Stimulated activated CD4-positive, alpha-beta T cell treated with anti-CD3 and anti-CD28 coated beads, TNF-alpha, amount 100 ng/mL, for 48 hours (primary cell): ENCODE measurements around the gene KMT2A.
"Not testable (repeated sequence)": the region's sequence is repeated elsewhere in the genome, so short reads cannot be mapped to it uniquely, and the experiment has no call there.

Experiments
- DNase-seq, 3 donors: peaks; one replicate each; pipeline ENCODE4 v3.0.0-alpha.2; 2020; ENCODE audit warnings: low read depth in 3 of 3

Gene KMT2A

DNA sequence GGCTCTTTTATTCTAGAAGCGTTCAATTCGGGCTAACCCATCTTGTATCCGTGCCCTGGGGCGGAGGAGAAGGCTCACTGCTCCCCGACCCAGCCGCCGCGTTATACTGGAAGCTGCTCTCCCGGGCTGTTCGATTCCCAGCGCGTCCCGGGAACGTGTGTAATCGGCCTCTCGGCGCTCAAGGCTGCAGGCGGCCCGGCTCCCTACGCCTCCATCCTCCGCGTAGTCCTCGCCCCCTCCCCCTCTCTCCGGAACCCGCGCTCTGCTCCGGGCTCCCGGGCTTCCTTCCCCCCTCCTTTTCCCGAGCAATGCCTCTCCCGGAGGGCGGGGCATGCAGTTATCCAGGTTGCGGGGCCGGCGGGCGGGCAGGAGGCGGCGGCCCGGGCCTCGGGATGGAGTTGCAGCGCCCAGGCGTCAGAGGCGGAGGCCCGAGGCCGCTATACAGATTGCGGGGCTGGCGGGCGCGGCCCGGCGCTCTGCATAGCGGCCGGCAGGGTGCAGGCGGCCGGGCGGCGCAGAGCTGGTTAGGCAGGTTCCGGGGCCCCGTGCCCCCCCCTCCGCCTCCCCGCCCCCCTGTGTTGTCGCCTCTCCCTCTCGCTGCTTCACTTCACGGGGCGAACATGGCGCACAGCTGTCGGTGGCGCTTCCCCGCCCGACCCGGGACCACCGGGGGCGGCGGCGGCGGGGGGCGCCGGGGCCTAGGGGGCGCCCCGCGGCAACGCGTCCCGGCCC is at the start of gene KMT2A:
Gene KMT2A, plus strand, starts transcription at position 600 of the 732 bp plus-strand sequence. Its CDS starts 21 bp downstream, at position 621.
- DNase-seq = peak; percentile 87 to 96 (median 89)

- DNase-seq = no peak
Measured at GRCh38 chr11:118396097-118396501, 40.2 kb upstream of the KMT2A start.

GRCh38 chr11:118397448-118397847 is 38.8 kb upstream of the KMT2A start:
- DNase-seq = no peak

- no peak for DNase-seq
Measured at GRCh38 chr11:118398791-118399559, 37.3 kb upstream of the KMT2A start.

DNA sequence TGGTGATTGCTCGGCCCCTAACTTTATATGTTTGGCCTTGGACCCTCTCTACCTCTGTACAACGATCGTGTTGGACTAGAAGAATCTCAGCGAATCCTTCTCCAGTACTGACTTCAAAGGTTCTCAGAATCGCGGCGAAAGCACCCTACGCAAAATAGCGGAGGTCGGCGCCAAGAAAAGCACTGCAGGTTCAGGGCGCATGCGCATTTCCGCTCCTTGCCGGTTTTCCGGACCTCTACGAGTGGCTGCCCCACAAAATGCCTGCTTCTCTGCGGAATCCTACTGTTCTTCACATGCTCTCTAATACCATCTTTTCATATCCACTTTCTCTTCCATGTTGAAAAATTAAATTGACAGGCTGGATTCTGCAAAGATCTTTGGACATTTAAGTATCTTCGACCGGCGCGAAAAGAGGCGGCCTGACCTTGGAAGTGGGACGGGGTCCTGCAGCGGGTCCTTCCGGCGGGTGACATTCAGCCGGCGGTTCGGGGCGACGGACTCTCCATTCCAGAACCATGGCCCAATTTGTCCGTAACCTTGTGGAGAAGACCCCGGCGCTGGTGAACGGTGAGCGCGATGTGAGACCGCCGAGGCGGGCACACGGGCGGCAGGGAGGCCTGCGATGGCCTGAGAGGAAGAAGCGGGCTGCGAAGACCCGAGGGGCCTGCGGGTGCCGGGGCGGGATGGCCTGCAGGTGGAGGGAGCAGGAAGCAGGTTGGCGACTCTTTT is 35.0 kb upstream of the KMT2A start, which contains the start of gene ATP5MG:
Gene ATP5MG, plus strand, starts transcription at position 456 of the 729 bp plus-strand sequence. Its CDS starts 60 bp downstream, at position 516.
- peak; percentile 87 to 90 (median 87) for DNase-seq

DNA sequence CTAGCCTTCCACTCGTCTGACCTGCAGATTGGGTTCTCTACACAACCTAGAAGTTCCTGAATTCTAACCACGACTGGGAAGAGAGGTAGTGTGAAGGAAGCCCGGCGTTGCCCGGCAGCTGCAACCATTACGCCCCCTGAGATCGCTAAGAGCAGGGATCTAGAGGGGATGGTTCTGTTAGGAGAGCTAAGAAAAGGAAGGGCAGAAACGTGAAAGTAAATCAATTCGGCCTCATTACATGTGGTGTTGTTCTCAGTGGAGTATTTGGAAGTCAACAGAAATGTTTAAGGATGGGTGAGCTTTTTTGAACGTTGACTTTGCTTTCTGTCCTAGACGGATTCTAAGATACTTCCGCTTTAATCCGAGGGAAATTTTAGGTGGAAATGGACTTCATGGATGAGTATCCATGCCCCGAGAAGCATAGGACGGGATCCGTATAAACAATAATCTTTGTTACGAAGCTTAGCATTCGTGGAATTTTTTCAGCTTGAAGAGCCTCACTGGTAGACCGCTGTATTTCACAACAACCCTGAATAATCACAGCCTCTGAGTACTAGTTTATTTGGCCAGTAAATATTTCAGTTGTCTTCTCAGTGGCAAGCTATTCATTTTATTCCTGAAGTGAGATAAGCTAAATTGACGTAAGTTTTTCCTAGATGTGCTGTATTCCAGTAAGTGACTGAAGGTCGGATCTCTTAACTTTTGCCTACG is 34.3 kb upstream of the KMT2A start:
- no peak for DNase-seq

DNA sequence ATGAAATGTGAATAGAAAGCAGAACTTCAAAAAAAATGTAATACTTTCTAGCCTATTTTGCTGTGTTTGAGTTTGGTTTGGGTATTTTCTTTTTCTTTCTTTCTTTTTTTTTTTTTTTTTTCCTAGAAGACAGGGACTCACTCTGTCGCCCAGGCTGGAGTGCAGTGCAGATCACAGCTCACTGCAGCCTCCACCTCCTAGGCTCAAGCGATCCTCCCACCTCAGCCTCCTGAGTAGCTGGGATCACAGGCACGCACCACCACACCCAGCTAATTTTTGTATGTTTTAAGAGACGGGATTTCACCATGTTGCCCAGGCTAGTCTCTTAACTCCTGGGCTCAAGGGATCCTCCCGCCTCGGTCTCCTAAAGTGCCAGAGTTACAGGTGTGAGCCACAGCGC is 33.7 kb upstream of the KMT2A start:
- DNase-seq = not testable (repeated sequence)

- no peak for DNase-seq
Measured at GRCh38 chr11:118406599-118407166, 29.6 kb upstream of the KMT2A start.

- DNase-seq = no peak
Measured at GRCh38 chr11:118410055-118410745, 26.1 kb upstream of the KMT2A start.

GRCh38 chr11:118411530-118411929 is 24.8 kb upstream of the KMT2A start:
- DNase-seq = no peak

DNA sequence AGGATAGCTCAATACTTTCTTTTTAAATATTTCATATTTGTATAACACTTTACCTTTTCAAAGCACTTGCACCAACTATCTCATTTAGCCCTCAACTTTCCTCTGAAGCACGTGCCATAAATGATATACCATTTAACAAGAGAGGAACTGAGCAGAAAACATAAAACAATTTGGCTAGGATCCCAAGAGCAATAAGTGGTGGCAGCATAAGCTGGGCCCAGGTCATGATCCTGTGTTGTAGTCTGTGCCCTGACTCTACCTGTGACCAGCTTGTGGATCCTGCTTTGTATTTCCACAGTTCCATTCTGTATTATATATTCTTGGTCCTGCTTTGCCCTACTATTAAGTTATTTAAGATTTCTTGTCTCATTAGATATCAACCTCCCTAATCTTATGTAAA is 23.4 kb upstream of the KMT2A start:
- DNase-seq = no peak

DNA sequence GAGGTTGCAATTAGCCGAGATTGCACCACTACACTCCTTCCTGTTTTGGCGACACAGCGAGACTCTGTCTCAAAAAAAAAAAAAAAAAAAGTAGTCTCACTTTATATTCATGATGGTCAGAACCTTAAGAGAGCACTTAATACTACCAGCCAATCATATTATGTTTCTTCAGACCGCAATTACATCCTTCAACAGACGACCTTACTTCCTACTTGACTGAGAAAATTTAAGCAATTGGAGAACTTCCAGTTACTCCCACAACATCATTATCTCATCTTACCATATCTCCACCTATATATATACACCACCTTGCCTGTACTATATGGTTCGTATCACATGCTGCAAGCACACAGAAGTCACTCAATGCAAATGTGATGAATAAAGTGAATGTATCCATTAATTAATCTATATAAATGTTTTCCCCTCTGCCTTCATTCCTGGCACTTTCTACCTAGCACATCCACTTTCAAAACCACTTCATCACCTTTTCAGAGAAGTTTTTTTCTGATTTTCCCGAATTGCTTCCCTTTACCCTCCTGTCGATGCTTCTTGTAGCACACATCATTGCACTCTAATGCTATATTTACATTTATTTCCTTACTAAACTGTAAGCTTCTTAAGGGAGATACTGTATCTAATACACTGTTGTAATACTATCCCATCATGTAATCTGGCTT is 21.1 kb upstream of the KMT2A start:
- no peak for DNase-seq

- no peak for DNase-seq
Measured at GRCh38 chr11:118415739-118416068, 20.6 kb upstream of the KMT2A start.

GRCh38 chr11:118416900-118417299 is 19.4 kb upstream of the KMT2A start:
- not testable (repeated sequence) for DNase-seq

GRCh38 chr11:118417801-118418200 is 18.5 kb upstream of the KMT2A start:
- DNase-seq = no peak

- DNase-seq = no peak
Measured at GRCh38 chr11:118418766-118419165, 17.5 kb upstream of the KMT2A start.

- DNase-seq = no peak
Measured at GRCh38 chr11:118427707-118428106, 8.6 kb upstream of the KMT2A start.

DNA sequence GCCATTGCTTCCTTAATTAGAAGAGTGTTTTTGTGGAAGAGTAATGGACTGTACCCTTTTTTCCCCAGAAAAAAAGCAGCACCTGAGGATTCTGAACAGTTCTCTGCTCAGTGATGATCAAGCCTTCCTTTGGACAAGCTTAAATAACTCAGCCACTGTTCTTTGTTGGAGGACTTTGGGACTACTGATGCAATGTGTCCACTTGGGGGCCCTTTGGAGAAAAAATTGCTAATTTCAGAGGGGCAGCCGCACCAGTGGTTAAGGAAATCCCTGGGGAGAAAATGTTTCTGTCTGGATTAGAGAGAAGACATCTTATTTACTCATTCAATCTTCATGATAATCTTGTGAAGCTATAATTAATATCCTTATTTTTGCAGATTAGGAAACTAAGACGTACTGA is 5.3 kb upstream of the KMT2A start:
- no peak for DNase-seq

GRCh38 chr11:118434123-118434552 is 2.2 kb upstream of the KMT2A start:
- DNase-seq = no peak
